HUES48 (cell line): ENCODE data around the gene CDK10.
"Not testable (repeated sequence)": the region's sequence is repeated elsewhere in the genome, so short reads cannot be mapped to it uniquely, and the experiment has no call there.

Experiments
- H3K27ac ChIP-seq: one replicate; pipeline ENCODE4 v1.7.0; 2013; ENCODE audit warnings: low read depth, low read length, inconsistent platforms
- H3K27me3 ChIP-seq: 2 replicates; pipeline ENCODE4 v1.6.1; 2013; ENCODE audit warnings: mild to moderate bottlenecking, low read length; ENCODE audit not compliant: control insufficient read depth, insufficient read depth
- H3K36me3 ChIP-seq: 2 replicates; pipeline ENCODE4 v1.6.1; 2013; ENCODE audit warnings: low read length; ENCODE audit not compliant: control insufficient read depth, insufficient read depth
- H3K4me1 ChIP-seq: 2 replicates; pipeline ENCODE4 v1.6.1; 2013; ENCODE audit warnings: mild to moderate bottlenecking, low read length; ENCODE audit not compliant: control insufficient read depth, insufficient read depth
- H3K4me3 ChIP-seq: 2 replicates; pipeline ENCODE4 v1.5.1; 2013; ENCODE audit warnings: mild to moderate bottlenecking, low read depth, low read length
- H3K9ac ChIP-seq: 2 replicates; pipeline ENCODE4 v1.6.1; 2013; ENCODE audit warnings: mild to moderate bottlenecking, low read depth, low read length, moderate library complexity
- H3K9me3 ChIP-seq: 2 replicates; pipeline ENCODE4 v1.6.1; 2013; ENCODE audit warnings: low read length; ENCODE audit not compliant: control insufficient read depth, insufficient read depth

CDK10 gene

DNA sequence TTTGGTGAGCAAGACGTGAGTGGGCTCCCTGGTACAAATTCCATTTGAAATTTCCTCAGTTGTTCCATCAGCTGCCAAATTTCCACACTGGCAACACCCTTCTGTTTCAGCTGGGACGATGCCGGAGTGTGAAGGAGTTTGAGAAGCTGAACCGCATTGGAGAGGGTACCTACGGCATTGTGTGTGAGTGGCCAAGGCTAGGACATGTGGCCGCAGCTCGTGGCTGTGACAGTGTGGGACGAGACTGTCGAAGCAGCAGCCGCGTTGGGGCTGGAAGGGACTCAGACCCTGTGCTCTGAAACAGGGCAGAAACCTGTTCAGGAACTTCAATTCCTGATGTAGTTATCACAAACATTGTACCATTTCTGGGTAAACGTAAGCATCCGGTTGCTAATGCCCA, 2.7 kb downstream of the CDK10 start:
- no peaks in the 10 kb centered on the region; the same call in 1 of the 2 replicates for H3K4me1 ChIP-seq

GRCh38 chr16:89689621-89690020, 3.1 kb downstream of the CDK10 start:
- not testable (repeated sequence) for H3K27me3 ChIP-seq, H3K9me3 ChIP-seq, H3K4me3 ChIP-seq, H3K27ac ChIP-seq, H3K4me1 ChIP-seq, H3K9ac ChIP-seq
- peaks cover 45% of the 10 kb centered on the region for H3K36me3 ChIP-seq

More for the DNA sequence above, 2.7 kb downstream of the CDK10 start:
- no peaks in the 10 kb centered on the region for H3K27me3 ChIP-seq
- H3K27ac ChIP-seq: no peak overlapping the region
- H3K9me3 ChIP-seq: peaks cover 14% of the 10 kb centered on the region
- H3K9ac ChIP-seq: no peak overlapping the region
- peaks cover 43% of the 10 kb centered on the region for H3K36me3 ChIP-seq
- H3K4me3 ChIP-seq: no peak overlapping the region

- peaks cover 51% of the 10 kb centered on the region for H3K36me3 ChIP-seq
Measured at GRCh38 chr16:89690392-89690901, 4.0 kb downstream of the CDK10 start.

GRCh38 chr16:89691231-89691985, 4.9 kb downstream of the CDK10 start:
- H3K9me3 ChIP-seq: no peaks in the 10 kb centered on the region
- H3K9ac ChIP-seq: no peak overlapping the region
- H3K27me3 ChIP-seq: no peaks in the 10 kb centered on the region
- H3K4me1 ChIP-seq: no peaks in the 10 kb centered on the region; the same call in 1 of the 2 replicates
- H3K4me3 ChIP-seq: no peak overlapping the region
- H3K27ac ChIP-seq: no peak overlapping the region
- H3K36me3 ChIP-seq: peaks cover 61% of the 10 kb centered on the region

More at GRCh38 chr16:89690392-89690901, 4.0 kb downstream of the CDK10 start:
- Histone ChIP-seq H3K9ac (no peak overlapping the region), H3K27ac (no peak overlapping the region), H3K27me3 (no peaks in the 10 kb centered on the region), H3K9me3 (peaks cover 5% of the 10 kb centered on the region), H3K4me1 (no peaks in the 10 kb centered on the region; the same call in 1 of the 2 replicates), H3K4me3 (no peak overlapping the region)

- Histone ChIP-seq H3K9ac (no peak overlapping the region), H3K4me3 (no peak overlapping the region), H3K4me1 (no peaks in the 10 kb centered on the region; the same call in 1 of the 2 replicates), H3K9me3 (no peaks in the 10 kb centered on the region), H3K27ac (no peak overlapping the region), H3K27me3 (no peaks in the 10 kb centered on the region), H3K36me3 (peaks cover 62% of the 10 kb centered on the region)
Measured at GRCh38 chr16:89691986-89692569, 5.6 kb downstream of the CDK10 start.

- Histone ChIP-seq H3K27ac (no peak overlapping the region), H3K4me3 (no peak overlapping the region), H3K4me1 (no peaks in the 10 kb centered on the region), H3K9me3 (no peaks in the 10 kb centered on the region), H3K27me3 (no peaks in the 10 kb centered on the region), H3K9ac (no peak overlapping the region), H3K36me3 (peaks cover 62% of the 10 kb centered on the region)
Measured at GRCh38 chr16:89693289-89693731, 6.8 kb downstream of the CDK10 start.

- no peak overlapping the region for H3K9ac ChIP-seq
- no peak overlapping the region for H3K27ac ChIP-seq
- H3K4me3 ChIP-seq: no peak overlapping the region
- H3K36me3 ChIP-seq: peaks cover 59% of the 10 kb centered on the region
- H3K27me3 ChIP-seq: no peaks in the 10 kb centered on the region
- H3K9me3 ChIP-seq: no peaks in the 10 kb centered on the region
- H3K4me1 ChIP-seq: no peaks in the 10 kb centered on the region
Measured at GRCh38 chr16:89693931-89694783, 7.7 kb downstream of the CDK10 start.

- not testable (repeated sequence) for H3K4me3 ChIP-seq, H3K4me1 ChIP-seq, H3K9me3 ChIP-seq, H3K27me3 ChIP-seq, H3K9ac ChIP-seq
- Histone ChIP-seq H3K27ac (peak overlapping the region; percentile 47), H3K36me3 (peaks cover 58% of the 10 kb centered on the region)
Measured at GRCh38 chr16:89694784-89695085, 8.2 kb downstream of the CDK10 start.

DNA sequence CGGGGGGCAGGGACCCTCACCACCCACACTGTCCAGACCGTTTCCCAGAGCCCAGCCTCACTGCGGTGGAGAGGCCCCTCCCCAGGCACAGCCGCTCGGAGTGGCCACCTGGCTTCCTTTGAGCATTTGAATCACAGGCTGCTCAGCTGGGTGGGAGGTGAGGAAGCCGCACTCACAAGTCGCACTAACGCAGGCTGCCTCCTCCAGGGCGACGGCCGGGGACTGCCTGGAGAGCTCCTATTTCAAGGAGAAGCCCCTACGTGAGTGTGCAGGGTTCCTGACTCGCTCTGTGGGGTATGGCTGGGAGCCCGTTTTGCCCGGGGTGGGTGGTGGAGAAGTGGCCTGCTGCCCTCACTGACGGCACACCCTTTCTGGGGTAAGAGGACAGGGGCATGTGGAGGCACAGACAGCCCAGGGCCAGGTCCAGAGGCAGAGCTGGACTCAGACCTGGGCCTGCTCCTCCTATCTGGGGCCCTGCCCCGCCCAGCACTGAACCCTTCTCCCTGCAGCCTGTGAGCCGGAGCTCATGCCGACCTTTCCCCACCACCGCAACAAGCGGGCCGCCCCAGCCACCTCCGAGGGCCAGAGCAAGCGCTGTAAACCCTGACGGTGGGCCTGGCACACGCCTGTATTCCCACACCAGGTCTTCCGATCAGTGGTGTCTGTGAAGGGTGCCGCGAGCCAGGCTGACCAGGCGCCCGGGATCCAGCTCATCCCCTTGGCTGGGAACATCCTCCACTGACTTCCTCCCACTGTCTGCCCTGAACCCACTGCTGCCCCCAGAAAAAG, 8.8 kb downstream of the CDK10 start:
- Histone ChIP-seq H3K27me3 (no peaks in the 10 kb centered on the region), H3K9me3 (no peaks in the 10 kb centered on the region), H3K27ac (peak overlapping the region; percentile 47), H3K9ac (no peak overlapping the region), H3K36me3 (peaks cover 55% of the 10 kb centered on the region), H3K4me3 (no peak overlapping the region), H3K4me1 (peaks cover 3% of the 10 kb centered on the region; the same call in 1 of the 2 replicates)

DNA sequence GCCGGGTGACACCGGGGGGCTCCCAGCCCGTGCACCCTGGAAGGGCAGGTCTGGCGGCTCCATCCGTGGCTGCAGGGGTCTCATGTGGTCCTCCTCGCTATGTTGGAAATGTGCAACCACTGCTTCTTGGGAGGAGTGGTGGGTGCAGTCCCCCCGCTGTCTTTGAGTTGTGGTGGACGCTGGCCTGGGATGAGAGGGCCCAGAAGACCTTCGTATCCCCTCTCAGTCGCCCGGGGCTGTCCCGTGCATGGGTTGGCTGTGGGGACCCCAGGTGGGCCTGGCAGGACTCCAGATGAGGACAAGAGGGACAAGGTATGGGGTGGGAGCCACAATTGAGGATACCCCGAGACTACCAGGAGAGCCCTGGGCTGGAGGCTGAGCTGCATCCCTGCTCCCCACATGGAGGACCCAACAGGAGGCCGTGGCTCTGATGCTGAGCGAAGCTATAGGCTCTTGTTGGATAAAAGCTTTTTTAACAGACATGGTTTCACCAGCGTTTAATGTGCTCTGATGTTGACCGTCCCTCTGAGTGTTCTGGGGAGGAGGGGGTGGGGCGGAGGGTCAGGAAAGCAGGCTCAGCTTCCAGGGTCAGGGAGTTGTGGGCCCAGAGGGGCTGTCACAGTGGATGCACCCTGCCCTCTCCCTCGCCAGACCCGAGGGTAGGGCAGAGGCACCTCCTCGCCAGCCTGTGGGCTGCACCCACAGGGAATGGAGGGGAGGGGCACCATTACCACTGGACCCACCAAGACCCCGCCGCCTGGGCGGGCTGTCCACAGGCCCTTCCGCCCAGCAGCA, 9.6 kb downstream of the CDK10 start:
- Histone ChIP-seq H3K36me3 (peaks cover 51% of the 10 kb centered on the region), H3K27ac (no peak overlapping the region), H3K4me1 (peaks cover 8% of the 10 kb centered on the region), H3K27me3 (no peaks in the 10 kb centered on the region), H3K4me3 (no peak overlapping the region), H3K9me3 (no peaks in the 10 kb centered on the region), H3K9ac (no peak overlapping the region)
